Endometrial microvascular endothelial cells (primary cell): ENCODE data around the gene HSPA13. TPM values are rescaled to one million over a fixed set of nuclear protein-coding genes. Genes with fewer than 3 reads are reported as not detected.

Experiments
- in situ Hi-C: cut with HindIII; loops from 2 replicates; pipeline ENCODE4 v1.10.0; 2017; ENCODE audit warnings: low sequenced_read_pairs, low pct_unique_long_range_greater_than_20kb; ENCODE audit errors: inconsistent ontology term
- total RNA-seq: library from RNA; depleted of rRNA; stranded (reverse); fragments of >200 nt; gene quantifications from one replicate; pipeline ENCODE4 v1.2.3, GENCODE V29; 2015; ENCODE audit errors: inconsistent ontology term

The HSPA13 gene, protein sequence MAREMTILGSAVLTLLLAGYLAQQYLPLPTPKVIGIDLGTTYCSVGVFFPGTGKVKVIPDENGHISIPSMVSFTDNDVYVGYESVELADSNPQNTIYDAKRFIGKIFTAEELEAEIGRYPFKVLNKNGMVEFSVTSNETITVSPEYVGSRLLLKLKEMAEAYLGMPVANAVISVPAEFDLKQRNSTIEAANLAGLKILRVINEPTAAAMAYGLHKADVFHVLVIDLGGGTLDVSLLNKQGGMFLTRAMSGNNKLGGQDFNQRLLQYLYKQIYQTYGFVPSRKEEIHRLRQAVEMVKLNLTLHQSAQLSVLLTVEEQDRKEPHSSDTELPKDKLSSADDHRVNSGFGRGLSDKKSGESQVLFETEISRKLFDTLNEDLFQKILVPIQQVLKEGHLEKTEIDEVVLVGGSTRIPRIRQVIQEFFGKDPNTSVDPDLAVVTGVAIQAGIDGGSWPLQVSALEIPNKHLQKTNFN
- total RNA-seq, result 33.0 TPM

DNA sequence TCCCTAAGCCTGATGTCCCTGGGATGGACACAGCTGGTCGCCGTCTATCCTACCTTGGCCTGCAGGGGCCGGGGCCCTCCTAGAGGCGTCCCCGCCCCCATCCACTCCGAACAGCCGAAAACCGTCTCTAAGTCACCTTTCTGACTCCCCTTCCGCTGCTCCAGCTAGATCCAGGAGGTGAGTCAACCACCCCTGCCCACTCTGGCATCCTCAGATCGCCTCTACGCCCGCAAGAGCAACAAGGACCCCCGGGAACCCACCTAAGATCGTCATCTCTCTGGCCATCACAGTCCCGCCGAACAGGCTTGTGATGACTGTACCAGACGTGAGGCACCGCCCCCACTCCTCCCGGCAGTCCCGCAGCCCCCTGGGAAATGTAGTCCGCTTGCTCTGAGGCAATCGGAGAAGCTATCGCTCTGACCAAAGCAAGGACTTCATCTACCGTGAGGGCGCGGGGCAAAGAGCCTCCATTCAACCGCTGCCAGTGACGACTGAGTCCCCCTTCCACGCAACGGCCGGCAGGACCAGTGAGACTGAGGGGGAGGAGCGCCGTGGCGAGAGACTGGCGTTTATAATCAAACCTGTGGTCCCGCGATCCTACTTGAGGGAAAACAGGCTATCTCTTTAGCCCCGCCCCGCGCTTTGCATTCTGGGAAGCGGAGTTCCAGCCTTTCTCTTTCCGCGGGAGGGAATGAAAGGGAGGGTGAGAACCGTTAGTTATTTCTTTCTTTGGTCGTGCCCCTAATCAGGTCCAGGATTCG lies at the start of gene HSPA13:
Gene HSPA13 (minus strand): TSS at position 312 of the 761 bp plus-strand sequence. CDS start 27 bp downstream, at position 285.
- in situ Hi-C loops, result no loop called here

DNA sequence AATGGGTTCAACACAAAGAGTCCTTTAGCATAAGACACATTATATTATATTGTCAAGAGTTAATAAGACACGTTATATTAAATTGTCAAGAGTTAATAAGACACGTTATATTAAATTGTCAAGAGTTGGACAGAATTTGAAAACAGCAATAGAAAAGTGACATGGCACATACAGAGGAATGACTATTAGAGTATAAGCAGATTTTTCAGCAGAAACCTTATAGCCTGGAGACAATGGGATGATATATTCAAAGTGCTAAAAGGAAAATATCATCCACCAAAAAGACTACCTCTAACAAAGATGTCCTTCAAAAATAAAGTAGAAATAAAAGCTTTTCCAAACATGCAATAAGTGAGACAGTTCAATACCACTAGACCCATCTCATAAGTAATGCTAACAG lies 36.0 kb upstream of the HSPA13 start:
- in situ Hi-C loops, result no loop called here

DNA sequence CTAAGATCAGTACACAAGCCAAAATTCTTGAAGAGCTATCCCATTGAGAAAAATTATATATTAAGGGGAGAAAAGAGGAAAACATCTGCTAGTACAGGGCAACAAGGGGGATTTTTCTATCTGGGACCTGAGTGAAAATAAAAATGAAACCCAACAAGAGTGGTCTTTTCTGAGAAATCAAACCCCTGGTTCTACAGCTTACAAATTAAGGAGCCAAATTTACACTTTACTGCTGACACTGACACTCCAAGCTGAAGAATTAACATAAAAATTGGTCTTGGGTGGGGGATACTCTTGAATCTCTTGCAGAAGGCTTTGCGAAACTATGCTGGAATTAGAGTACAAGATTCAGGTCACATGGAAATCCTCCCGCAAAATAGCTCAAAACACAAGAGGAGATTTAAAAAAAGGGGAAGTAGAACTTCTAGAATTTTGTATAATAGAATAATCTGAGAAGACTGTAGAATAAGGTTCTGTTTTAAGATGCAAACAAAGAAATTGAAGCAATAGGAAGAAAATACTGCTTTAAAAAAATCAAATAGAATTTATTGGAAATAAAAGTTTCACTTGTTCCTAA lies 32.1 kb upstream of the HSPA13 start:
- in situ Hi-C loops, result no loop called here

DNA sequence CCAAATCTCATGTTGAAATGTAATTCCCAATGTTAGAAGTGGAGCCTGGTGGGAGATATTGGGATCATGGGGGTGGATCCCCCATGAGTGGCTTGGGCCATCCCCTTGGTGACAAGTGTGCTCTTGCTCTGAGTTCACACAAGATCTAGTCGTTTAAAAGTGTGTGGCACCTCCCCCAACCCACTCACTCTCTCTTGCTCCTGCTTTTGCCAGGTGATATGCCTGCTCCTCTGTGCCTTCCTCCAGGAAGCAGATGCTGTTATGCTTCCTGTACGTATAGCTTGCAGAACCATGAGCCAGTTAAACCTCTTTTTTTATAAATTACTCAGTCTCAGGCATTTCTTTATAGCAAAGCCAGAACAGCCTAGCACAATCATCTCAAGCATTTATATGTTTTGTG lies 23.0 kb upstream of the HSPA13 start:
- in situ Hi-C loops, result no loop called here

DNA sequence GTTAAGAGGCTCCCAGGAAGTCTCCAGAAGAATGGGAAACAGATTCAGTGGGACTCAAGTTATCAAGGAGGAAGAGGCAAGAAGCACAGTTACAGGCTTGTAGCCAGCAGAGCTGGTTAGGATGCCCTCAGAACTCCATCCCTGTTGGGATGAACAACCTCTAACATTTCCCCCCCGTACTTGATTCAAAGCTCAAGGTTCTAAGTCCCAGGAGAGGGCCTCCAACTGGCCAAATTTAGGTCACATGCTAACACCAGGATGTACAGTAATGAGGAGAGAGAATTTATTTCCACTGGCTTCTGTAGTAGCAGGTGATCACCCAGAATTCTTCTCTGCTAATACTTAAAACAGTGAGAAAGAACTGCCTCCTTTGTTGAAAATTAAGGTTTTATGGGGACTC lies 22.3 kb upstream of the HSPA13 start:
- in situ Hi-C loops, result no loop called here

DNA sequence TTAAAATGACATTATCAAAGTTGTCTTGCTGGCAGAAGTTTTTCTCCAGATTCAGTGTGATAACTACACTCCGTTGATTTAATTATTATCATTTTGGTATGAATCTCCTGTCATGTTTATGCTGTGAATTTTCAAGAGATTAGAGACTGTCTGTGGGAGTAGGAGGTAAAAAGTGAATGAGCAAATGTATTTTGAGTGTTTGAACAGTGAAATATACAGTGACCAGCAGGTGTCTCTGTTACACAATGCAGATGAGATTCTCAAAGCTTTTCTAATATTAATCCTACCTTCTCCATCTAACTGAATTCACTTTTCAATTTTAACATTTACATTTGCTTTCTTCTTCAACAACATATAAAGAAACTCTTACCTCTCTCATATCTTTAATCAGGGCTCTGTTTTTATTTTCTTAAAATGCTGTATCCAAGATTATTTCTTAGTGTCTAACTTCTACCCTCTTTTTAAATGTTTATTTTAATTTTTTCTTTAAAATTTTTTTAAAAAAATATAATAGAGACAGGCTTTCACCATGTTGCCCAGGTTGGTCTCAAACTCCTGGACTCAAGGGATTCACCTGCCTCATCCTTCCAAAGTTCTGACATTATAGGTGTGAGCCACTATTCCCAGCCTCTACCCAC lies 20.9 kb upstream of the HSPA13 start:
- in situ Hi-C loops, result no loop called here

DNA sequence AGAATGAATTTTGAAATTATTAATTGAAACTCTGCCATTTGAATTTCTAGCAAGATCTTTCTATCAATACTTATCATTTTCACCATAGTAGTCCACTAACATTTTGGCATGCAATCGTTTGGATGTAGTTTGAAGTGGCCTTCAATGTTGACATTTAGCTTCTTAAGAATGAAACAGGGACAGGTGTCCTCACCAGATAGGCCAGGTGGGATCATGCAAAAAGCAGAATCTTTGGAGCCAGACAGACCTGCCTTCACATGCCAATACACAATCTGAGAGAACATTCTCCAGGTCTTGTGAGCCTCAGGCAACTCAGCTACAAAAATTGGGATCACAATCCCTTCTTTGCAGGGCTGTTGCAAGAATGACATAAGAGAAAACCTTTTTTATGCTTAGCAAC lies 18.3 kb upstream of the HSPA13 start:
- in situ Hi-C loops, result no loop called here

DNA sequence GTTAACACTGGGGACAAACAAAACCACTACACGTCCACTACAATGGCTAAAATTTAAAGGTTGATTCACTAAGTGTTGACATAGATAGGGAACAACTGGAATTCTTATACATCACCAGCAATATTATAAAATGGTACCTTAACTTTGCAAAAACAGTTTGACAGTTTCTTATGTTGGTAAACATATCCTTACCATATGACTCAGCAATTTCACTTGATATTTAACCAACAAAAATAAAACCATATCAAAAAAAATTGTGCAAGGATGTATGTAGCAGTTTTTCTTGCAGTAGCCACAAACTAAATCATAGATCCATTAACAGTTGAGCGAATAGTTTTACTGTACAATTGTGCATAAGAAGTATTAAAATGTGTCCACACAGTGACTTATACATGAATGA lies 5.3 kb upstream of the HSPA13 start:
- in situ Hi-C loops, result no loop called here

DNA sequence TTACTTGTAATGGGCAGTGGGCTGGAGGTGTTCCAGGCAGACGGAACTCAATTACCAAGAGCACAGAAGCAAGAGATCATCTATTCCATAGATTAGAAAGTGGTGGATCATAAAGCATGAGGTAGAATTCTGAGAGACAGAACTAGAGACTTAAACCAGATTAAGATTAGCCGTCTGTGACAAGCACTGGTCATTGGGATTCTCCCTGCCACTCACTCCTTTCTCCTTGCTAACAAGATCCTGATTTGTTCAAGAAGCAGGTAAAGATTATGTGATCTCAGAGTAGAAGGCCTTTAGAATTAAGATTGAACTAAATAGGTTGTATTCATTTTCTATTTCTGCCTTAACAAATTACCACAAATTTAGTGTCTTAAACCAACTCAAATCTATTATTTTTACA lies 1.5 kb upstream of the HSPA13 start:
- in situ Hi-C loops, result no loop called here

DNA sequence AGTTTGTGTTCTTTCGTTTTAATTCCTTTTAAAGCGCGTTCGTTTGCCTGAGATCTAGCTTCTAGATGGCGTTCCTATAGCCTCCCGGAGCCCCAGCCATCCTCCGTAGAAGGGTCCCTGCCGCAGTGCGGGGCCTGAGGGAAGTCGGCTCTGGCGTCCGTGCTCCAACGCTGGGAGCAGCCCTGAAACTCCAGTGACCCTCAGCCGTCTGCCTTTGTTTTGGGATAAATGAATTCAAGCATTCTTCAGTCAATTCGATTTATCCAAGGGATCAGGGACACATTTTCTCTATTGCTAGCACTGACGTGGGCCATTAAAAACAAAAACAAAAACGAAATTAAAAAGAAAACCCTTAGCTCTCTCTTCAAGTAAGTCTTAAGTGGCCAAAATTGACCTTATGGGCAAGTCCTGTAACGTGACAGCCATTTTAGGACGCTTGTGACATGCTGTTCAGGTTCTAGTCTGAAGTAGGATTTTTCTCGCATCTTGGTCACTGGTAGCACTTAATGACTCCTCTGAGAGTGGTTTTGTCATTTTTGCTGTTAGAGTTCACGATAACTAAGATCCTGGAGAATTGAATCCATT lies 742 bp upstream of the HSPA13 start:
- in situ Hi-C loops, result no loop called here

DNA sequence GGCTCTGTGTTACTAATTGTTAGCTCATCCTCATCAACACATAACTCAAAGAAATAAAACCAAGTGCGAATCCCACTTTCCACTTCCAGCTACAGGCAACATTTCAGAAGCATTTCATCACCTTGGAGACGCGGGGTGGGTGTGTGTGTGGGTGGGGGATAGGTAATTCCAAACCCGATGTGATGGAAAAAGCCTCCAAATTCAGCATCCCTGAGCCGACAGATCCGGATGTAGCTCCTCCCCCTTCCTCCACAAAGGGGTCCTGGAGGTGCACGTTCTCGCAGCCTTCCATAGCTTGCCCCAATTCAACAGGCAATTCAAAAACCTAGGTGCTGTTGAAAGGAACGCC lies 486 bp downstream of the HSPA13 start:
- in situ Hi-C loops, result no loop called here

DNA sequence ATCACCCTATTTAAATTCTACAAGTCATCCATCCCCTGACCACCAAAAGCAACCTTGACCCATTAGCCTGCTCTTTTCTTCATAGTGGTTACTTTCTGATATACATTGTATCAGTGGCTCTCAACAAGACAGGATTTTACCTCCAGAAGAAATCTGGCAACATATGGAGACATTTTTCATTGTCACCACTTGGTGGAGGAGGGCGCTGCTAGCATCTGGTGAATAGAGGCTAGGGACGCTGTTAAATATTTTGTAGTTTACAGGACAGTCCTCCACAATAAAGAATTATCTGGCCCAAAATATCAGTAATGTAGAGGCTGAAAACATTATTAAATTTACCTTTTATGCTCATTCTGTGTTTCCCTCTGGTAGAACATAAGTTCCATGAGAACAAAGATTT lies 6.1 kb downstream of the HSPA13 start:
- in situ Hi-C loops, result no loop called here

DNA sequence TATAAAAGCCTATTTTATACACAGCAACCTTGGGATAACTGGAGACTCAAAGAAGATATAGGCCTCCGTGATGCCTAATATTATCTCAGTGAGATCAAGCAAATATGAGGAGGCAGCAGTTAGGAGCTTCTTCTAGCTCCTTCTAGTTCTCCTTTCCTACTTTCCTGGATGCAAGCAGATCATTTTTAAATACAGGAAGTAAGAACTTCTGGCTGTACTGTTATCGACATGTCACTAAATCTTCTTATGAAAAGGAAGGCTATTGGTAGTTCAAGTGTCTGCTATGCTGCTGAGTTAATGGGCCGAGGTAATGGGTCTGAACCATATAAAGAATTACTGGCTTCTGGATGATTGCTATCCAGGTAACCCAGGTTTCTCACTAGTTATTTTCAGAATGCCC lies 15.9 kb downstream of the HSPA13 start:
- in situ Hi-C loops, result no loop called here

DNA sequence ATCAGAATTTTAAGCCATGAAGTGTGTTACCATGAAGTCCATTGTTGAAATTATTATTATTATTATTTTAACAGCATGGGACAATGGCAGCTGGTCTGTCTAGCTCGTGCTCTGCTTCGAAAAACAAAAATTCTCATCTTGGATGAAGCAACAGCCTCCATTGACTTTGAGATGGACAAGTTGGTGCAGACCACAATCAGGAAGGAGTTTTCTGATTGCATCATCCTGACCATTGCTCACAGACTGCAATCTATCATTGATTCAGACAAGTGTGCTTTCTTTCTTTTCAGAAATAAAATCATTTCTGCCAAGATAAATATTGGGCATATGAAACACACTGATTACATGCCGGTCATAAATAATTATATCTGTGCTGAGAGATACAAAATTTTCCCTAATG lies 21.0 kb downstream of the HSPA13 start:
- in situ Hi-C loops, result no loop called here

DNA sequence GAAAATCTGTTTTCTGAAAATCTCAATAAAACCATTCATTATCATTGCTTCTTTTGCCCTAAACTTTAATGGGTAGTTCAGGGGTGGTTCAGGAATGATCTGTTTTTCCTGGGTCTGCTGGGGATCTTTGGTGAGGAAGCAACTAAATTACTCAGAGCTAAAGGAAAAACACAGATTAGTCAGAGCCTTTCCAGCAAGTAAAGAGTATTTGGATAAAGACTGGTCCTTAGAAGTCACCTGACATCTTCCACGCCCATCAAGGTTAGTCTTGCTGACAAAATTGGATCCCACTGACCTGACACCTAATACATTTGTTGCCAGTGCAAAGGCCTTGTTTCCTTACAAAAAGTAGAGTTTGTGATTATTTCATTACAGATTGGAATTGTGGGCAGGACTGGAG lies 24.2 kb downstream of the HSPA13 start:
- in situ Hi-C loops, result no loop called here

DNA sequence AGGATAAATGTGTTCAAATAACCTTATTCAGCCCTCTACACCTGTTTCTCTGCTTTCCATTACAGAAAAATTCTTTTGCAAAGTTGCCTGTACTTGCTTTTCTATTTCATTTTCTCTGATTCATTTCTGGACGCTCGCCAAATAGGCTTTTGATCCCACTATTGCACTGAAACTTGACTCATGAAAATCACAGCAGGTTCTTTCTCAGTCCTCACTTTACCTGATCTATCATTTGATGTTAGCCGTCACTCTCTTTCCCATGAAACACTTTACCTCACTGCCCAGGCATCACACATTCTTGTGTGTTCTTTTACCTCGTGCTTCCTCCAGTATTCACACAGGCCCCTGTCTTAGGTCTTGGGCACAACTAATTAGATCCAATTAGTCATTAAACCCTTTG lies 26.2 kb downstream of the HSPA13 start:
- in situ Hi-C loops, result no loop called here

DNA sequence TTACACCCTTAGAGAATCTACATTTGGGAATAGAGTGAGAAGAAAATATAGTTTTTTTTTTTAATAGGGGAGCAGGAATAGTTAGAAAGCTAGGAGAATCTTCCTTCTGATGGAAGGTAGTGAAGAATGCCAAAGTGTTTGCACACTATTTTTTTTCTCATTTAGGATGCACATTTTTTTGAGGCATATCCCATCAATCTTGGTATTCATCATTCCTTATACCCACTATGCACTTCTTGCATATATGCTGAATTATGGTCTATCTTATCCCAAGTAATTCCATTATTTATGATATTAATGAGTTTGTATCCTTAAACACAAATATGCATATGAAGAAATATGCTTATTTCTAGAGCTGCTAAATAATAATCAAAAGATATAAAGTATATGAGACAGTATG lies 28.4 kb downstream of the HSPA13 start:
- in situ Hi-C loops, result no loop called here

DNA sequence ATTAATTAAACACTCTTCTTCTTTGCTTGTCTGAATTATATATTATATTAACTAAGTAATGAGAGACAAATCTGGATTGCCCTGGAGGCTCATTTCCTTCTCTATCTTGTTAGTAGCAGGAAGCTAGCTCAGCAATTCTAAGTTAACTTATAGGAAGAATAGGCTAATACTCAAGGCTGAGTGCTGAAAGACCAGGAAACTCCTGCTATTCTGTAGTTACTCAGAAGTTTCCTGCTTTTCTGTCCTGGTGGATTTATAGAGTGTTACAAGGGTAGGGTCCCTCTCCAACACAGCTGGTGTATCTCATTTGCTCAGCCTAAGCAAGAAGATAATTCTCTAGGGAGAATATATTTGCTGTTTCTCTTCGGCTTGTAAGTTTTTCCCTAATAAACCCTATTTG lies 29.2 kb downstream of the HSPA13 start:
- in situ Hi-C loops, result no loop called here

DNA sequence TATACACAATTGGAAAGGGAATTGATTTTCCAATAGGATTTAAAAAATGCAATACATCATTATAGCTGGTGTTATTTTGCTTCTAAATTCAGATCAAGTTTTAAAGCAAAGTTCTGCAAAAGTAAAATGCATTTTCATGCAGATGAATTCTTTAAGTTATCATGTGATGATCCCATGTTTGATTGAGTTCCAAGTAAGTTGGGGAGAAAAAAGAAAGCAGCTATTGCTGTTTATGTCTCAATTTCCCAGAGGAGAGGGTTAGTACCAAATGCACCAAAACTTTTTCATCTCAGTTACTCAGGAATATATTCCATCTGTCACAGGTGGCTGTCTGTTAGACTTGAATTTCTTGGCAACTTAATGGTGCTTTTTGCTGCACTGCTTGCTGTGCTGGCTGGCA lies 29.7 kb downstream of the HSPA13 start:
- in situ Hi-C loops, result no loop called here
